Gastrocnemius medialis (tissue), 4 donors: ENCODE results near the gene IL31. TPM values are rescaled to one million over a fixed set of nuclear protein-coding genes. Genes with fewer than 3 reads are reported as not detected.

Source experiments
- ATAC-seq, 2 donors: fragments of 150-250 bp; one replicate each; pipeline ENCODE4 v1.9.1; 2016
- DNase-seq, 2 donors: peaks; one replicate each; pipeline ENCODE4 v3.0.0-alpha.2; 2019
- H3K27ac ChIP-seq, 4 donors: fragments of 200-600 bp; sonication (generic); 1 replicate in 1 of 4; 2 replicates in 3 of 4; pipeline ENCODE4 v1.5.1; 2016 to 2018; ENCODE audit warnings: mild to moderate bottlenecking in 2 of 4, moderate library complexity in 1 of 4
- H3K27me3 ChIP-seq, 3 donors: fragments of 200-600 bp; sonication (generic) in 2 of 3; 1 replicate in 1 of 3; 2 replicates in 2 of 3; pipeline versions ENCODE4 v1.5.1 to v1.6.0; 2016 to 2019; ENCODE audit warnings: mild to moderate bottlenecking in 1 of 3, moderate library complexity in 1 of 3
- H3K36me3 ChIP-seq, 2 donors: fragments of 200-600 bp; sonication (generic) in 1 of 2; one replicate each; pipeline ENCODE4 v1.5.1; 2017 to 2018
- H3K4me1 ChIP-seq, 2 donors: fragments of 200-600 bp; sonication (generic) in 1 of 2; one replicate each; pipeline ENCODE4 v1.5.1; 2016 to 2017; ENCODE audit warnings: mild to moderate bottlenecking in 2 of 2
- H3K4me3 ChIP-seq, 4 donors: fragments of 200-600 bp; sonication (generic) in 3 of 4; 1 replicate in 1 of 4; 2 replicates in 3 of 4; pipeline ENCODE4 v1.5.1; 2016 to 2019; ENCODE audit warnings: mild to moderate bottlenecking in 2 of 4
- H3K9me3 ChIP-seq, 3 donors: fragments of 200-600 bp; sonication (generic) in 2 of 3; 1 replicate in 1 of 3; 2 replicates in 2 of 3; pipeline ENCODE4 v1.5.1; 2016 to 2019
- CTCF ChIP-seq, 5 experiments: fragments of 450-650 bp in 3 of 5; fragments of 200-600 bp in 2 of 5; sonication (generic) in 2 of 5; IDR thresholded peaks in 4 of 5; conservative IDR thresholded peaks in 1 of 5; 1 replicate in 4 of 5; 2 replicates in 1 of 5; pipeline ENCODE4 v1.5.1; 2016 to 2019; ENCODE audit warnings: antibody characterized with exemption in 5 of 5, mild to moderate bottlenecking in 3 of 5, moderate library complexity in 3 of 5
- POLR2A ChIP-seq, 2 donors: fragments of 450-650 bp; IDR thresholded peaks; one replicate each; pipeline ENCODE4 v1.6.1; 2017; ENCODE audit warnings: antibody characterized with exemption in 2 of 2, mild to moderate bottlenecking in 2 of 2, moderate library complexity in 2 of 2
- in situ Hi-C, 4 donors: fragments of 200-750 bp; cut with MboI; loops; one replicate each; pipeline versions ENCODE4 v1.15.0 to v1.8.0; 2017; ENCODE audit warnings: low sequenced_read_pairs in 4 of 4
- intact Hi-C: fragments of 100-400 bp; cut with DNase I; formaldehyde crosslinking; loops from one replicate; pipeline ENCODE4 v1.15.1; 2023; ENCODE audit warnings: low total_unique reads
- total RNA-seq, 4 donors: library from RNA; depleted of rRNA; stranded (reverse); fragments of >200 nt; gene quantifications; one replicate each; pipeline versions ENCODE4 v1.1.0 to v1.2.3, GENCODE V29; 2016

IL31 gene
- total RNA-seq, 4 donors from 2014 or later = not detected

DNA sequence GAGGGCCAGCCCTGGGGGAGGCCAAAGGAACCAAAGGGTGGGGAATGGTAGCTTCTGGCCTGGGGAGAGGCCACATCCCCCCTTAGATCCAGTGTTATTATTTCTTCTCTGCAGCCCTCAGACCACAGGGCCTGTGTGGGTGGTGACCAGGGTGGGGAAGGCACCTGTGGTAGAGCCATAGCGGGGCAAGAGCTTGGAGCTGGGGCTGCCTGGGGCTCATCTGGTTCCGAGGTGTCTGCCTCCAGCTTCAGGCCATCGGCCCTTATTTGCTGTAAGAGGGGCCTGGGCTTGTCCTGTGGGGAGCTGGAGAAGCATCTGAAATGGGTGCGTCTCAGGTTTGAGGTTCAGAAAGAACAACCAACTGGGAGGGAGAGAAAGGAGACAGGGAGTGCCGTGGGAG, 27.4 kb upstream of the IL31 start:
- in situ Hi-C loops = no loop called here
- no peak overlapping the region for H3K27ac ChIP-seq
- intact Hi-C loops = no loop called here

GRCh38 chr12:122200541-122201175, 26.6 kb upstream of the IL31 start:
- TF ChIP-seq CTCF (IDR thresholded peaks at IDR 0.05 in 4 of 5, conservative IDR thresholded peaks at IDR 0.05 in 1 of 5) = no peak
- TF ChIP-seq POLR2A (IDR thresholded peaks at IDR 0.05) = no peak
- Histone ChIP-seq H3K4me3 (no peak overlapping the region), H3K36me3 (no peaks in the 10 kb centered on the region), H3K27ac (no peak overlapping the region), H3K9me3 (no peaks in the 10 kb centered on the region), H3K27me3 (peaks cover 39 to 60% (median 40%) of the 10 kb centered on the region in 3 donors), H3K4me1 (peaks cover 0 to 6% of the 10 kb centered on the region in 2 donors)
- in situ Hi-C loops = no loop called here
- DNase-seq = no peak
- no peak for ATAC-seq
- intact Hi-C loops = no loop called here

More for the DNA sequence above, 27.4 kb upstream of the IL31 start:
- H3K36me3 ChIP-seq = no peaks in the 10 kb centered on the region
- ATAC-seq (no peak), DNase-seq (no peak)
- no peaks in the 10 kb centered on the region for H3K9me3 ChIP-seq
- peaks cover 44 to 61% (median 46%) of the 10 kb centered on the region in 3 donors for H3K27me3 ChIP-seq
- no peak overlapping the region for H3K4me3 ChIP-seq
- H3K4me1 ChIP-seq = peaks cover 0 to 6% of the 10 kb centered on the region in 2 donors
- TF ChIP-seq CTCF (IDR thresholded peaks at IDR 0.05 in 4 of 5, conservative IDR thresholded peaks at IDR 0.05 in 1 of 5) (no peak), POLR2A (IDR thresholded peaks at IDR 0.05) (no peak)

DNA sequence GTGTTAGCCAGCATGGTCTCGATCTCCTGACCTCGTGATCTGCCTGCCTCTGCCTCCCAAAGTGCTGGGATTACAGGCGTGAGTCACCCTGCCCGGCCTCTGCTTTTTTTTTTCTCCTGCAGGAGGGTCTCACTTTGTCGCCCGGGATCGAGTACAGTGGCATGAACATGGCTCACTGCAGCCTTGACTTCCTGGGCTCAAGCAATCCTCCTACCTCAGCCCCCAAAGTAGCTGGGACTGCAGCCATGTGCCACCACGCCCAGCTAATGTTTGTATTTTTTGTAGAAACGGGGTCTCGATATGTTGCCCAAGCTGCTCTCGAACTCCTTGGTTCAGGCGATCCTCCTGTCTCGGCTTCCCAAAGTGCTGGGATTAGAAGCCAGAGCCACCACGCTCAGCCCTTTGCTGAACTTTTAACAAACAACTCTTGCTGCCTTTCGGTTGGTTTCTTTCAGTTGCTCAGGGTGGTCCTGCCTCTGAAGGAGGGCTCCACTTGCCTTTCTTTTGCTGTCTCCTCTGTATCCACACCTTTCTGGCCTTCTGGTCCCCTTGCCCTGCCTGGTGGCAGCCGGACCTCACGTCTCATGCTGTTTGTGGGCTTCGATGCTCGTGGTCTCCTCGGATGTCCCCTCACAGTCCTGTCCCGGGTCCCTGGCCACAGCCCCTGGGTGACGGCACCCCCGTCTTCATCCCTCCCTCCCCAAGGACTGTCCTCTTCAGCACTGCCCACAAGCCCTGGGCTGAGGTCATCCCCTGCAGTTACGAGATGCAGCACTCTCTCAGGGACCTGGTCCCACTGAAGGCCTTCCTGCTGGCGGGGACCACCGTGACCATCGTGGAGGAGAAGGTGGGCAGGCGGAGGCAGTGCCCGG, 25.7 kb upstream of the IL31 start:
- intact Hi-C loops (loop anchor here (10.0 kb wide), 1 partner anchor 285 kb away; the partner anchor contains the start of gene CFAP251), in situ Hi-C loops (loop anchor here in 1 of 4 donors (10.0 kb wide), 2 partner anchors 65 to 155 kb away; no protein-coding TSS in a partner anchor)
- no peak overlapping the region for H3K4me3 ChIP-seq
- DNase-seq (no peak), ATAC-seq (no peak)
- H3K36me3 ChIP-seq = no peaks in the 10 kb centered on the region
- TF ChIP-seq CTCF (IDR thresholded peaks at IDR 0.05 in 4 of 5, conservative IDR thresholded peaks at IDR 0.05 in 1 of 5) (no peak), POLR2A (IDR thresholded peaks at IDR 0.05) (no peak)
- peaks cover 30 to 51% (median 31%) of the 10 kb centered on the region in 3 donors for H3K27me3 ChIP-seq
- H3K27ac ChIP-seq = no peak overlapping the region
- H3K4me1 ChIP-seq = peaks cover 0 to 6% of the 10 kb centered on the region in 2 donors
- no peaks in the 10 kb centered on the region for H3K9me3 ChIP-seq

GRCh38 chr12:122197612-122197966, 23.6 kb upstream of the IL31 start:
- no peak for TF ChIP-seq POLR2A (IDR thresholded peaks at IDR 0.05)
- TF ChIP-seq CTCF (IDR thresholded peaks at IDR 0.05 in 4 of 5, conservative IDR thresholded peaks at IDR 0.05 in 1 of 5) = no peak
- in situ Hi-C loops (loop anchor here in 1 of 4 donors (10.0 kb wide), 2 partner anchors 63 to 153 kb away; no protein-coding TSS in a partner anchor), intact Hi-C loops (loop anchor here (10.0 kb wide), 1 partner anchor 283 kb away; the partner anchor contains the start of gene CFAP251)
- Histone ChIP-seq H3K9me3 (no peaks in the 10 kb centered on the region), H3K27ac (no peak overlapping the region), H3K4me3 (no peak overlapping the region), H3K36me3 (no peaks in the 10 kb centered on the region), H3K4me1 (no peaks in the 10 kb centered on the region), H3K27me3 (peaks cover 11 to 30% (median 15%) of the 10 kb centered on the region in 3 donors)
- ATAC-seq (no peak), DNase-seq (no peak)
